Activated CD4-positive, alpha-beta T cell treated with anti-CD3 and anti-CD28 coated beads, Interleukin-2, Interleukin-6, amounts not matched to agents 100 ng/mL and 50 ng/mL, durations not matched to agents 16 hours and 8 hours (primary cell): ENCODE measurements around the gene UROC1.

Experiments
- DNase-seq: peaks from one replicate; pipeline ENCODE4 v3.0.0-alpha.2; 2020

UROC1 gene

GRCh38 chr3:126515066-126515706 lies 2.4 kb downstream of the UROC1 start:
- DNase-seq, result no peak

GRCh38 chr3:126514161-126514560 lies 3.4 kb downstream of the UROC1 start:
- DNase-seq, result no peak

GRCh38 chr3:126512916-126513650 lies 4.5 kb downstream of the UROC1 start:
- DNase-seq, result no peak

GRCh38 chr3:126512026-126512425 lies 5.5 kb downstream of the UROC1 start:
- DNase-seq, result no peak

GRCh38 chr3:126511291-126511690 lies 6.3 kb downstream of the UROC1 start:
- DNase-seq, result no peak

- no peak for DNase-seq
Observed at GRCh38 chr3:126510308-126510910, 7.2 kb downstream of the UROC1 start.

GRCh38 chr3:126509597-126510307 lies 7.8 kb downstream of the UROC1 start:
- no peak for DNase-seq

- no peak for DNase-seq
Observed at GRCh38 chr3:126508564-126508964, 9.0 kb downstream of the UROC1 start.

- no peak for DNase-seq
Observed at GRCh38 chr3:126507886-126508285, 9.7 kb downstream of the UROC1 start.

GRCh38 chr3:126503701-126504100 lies 13.9 kb downstream of the UROC1 start:
- no peak for DNase-seq

- DNase-seq, result no peak
Observed at GRCh38 chr3:126502656-126503055, 14.9 kb downstream of the UROC1 start.

GRCh38 chr3:126501736-126502135 lies 15.8 kb downstream of the UROC1 start:
- DNase-seq, result no peak

GRCh38 chr3:126501054-126501453 lies 16.5 kb downstream of the UROC1 start:
- no peak for DNase-seq

GRCh38 chr3:126500016-126500415 lies 17.6 kb downstream of the UROC1 start:
- no peak for DNase-seq

GRCh38 chr3:126499401-126499800 lies 18.2 kb downstream of the UROC1 start:
- no peak for DNase-seq

GRCh38 chr3:126498929-126499328 lies 18.6 kb downstream of the UROC1 start:
- DNase-seq, result no peak

GRCh38 chr3:126498461-126498860 lies 19.1 kb downstream of the UROC1 start:
- DNase-seq, result no peak

GRCh38 chr3:126497956-126498355 lies 19.6 kb downstream of the UROC1 start:
- no peak for DNase-seq

GRCh38 chr3:126496894-126497850 lies 20.4 kb downstream of the UROC1 start:
- DNase-seq, result no peak

- DNase-seq, result no peak
Observed at GRCh38 chr3:126495786-126496185, 21.8 kb downstream of the UROC1 start.

- DNase-seq, result no peak
Observed at GRCh38 chr3:126494970-126495230, 22.7 kb downstream of the UROC1 start.

GRCh38 chr3:126494204-126494969 lies 23.2 kb downstream of the UROC1 start:
- DNase-seq, result no peak
